Panc1 (cell line): ENCODE data around the gene MIS18A. TPM values are rescaled to one million over a fixed set of nuclear protein-coding genes. Genes with fewer than 3 reads are reported as not detected.

Source experiments
- ATAC-seq: fragments of 200-7000 bp; cut with Tn5 transposase; 2 replicates; pipeline ENCODE4 v1.9.1; 2020; ENCODE audit warnings: mild to moderate bottlenecking, moderate library complexity
- BruUV-seq: library from RNA; stranded (reverse); fragments of 400-500 nt; replicated peaks from 2 replicates; lab custom pipeline; 2021; lab: Mats Ljungman, UMichigan
- CTCF ChIA-PET: fragments of 300-600 bp; sonication (Branson Sonifier 250); formaldehyde crosslinking; loops from one replicate; lab custom pipeline; 2022; ENCODE audit warnings: antibody characterized with exemption; lab: Charles Lee
- POLR2A ChIA-PET: fragments of 300-600 bp; sonication (Branson Sonifier 250); formaldehyde crosslinking; loops from one replicate; lab custom pipeline; 2022; ENCODE audit warnings: antibody characterized with exemption; lab: Charles Lee
- DNase-seq: peaks from one replicate; pipeline ENCODE4 v3.0.0-alpha.2; 2010; ENCODE audit warnings: low read depth, low spot score
- H3K27ac ChIP-seq: 2 replicates; pipeline ENCODE4 v1.5.1; 2011; ENCODE audit warnings: mild to moderate bottlenecking, low read length, inconsistent platforms
- H3K27me3 ChIP-seq: fragments of 200-500 bp; sonication (Bioruptor generic); 2 replicates; pipeline ENCODE4 v1.6.0; 2014; ENCODE audit warnings: low read length, inconsistent platforms; ENCODE audit not compliant: control insufficient read depth, insufficient read depth
- H3K36me3 ChIP-seq: fragments of 200-500 bp; sonication (Bioruptor generic); 2 replicates; pipeline ENCODE4 v1.5.1; 2014; ENCODE audit warnings: inconsistent platforms, mild to moderate bottlenecking, low read length, moderate library complexity; ENCODE audit not compliant: control insufficient read depth, insufficient read depth
- H3K4me1 ChIP-seq: 2 replicates; pipeline ENCODE4 v1.5.1; 2011; ENCODE audit warnings: inconsistent platforms, mild to moderate bottlenecking, low read length, moderate library complexity; ENCODE audit not compliant: control insufficient read depth, insufficient read depth
- H3K4me3 ChIP-seq, 2 experiments: 2 replicates each; pipeline ENCODE4 v1.5.1; 2011 to 2012; ENCODE audit warnings: low read depth in 2 of 2, low read length in 2 of 2, mild to moderate bottlenecking in 2 of 2, inconsistent platforms in 1 of 2, moderate library complexity in 1 of 2
- H3K9me3 ChIP-seq: fragments of 200-500 bp; sonication (Bioruptor generic); 2 replicates; pipeline ENCODE4 v1.5.1; 2014; ENCODE audit warnings: low read depth, mild to moderate bottlenecking, inconsistent platforms, low read length, moderate library complexity; ENCODE audit not compliant: control insufficient read depth, insufficient read depth
- POLR2AphosphoS5 ChIP-seq: IDR thresholded peaks from 2 replicates; pipeline ENCODE4 v1.6.1; 2012; ENCODE audit warnings: mild to moderate bottlenecking, low read depth, low read length, moderate library complexity
- REST ChIP-seq, 2 experiments: IDR thresholded peaks; 2 replicates each; pipeline ENCODE4 v1.6.1; 2011 to 2012; ENCODE audit warnings: low read depth in 2 of 2, control low read depth in 1 of 2, low read length in 1 of 2, mild to moderate bottlenecking in 1 of 2, moderate library complexity in 1 of 2; ENCODE audit not compliant: insufficient read depth in 1 of 2
- SIN3A ChIP-seq: IDR thresholded peaks from 2 replicates; pipeline ENCODE4 v1.6.1; 2012; ENCODE audit warnings: low read depth, mild to moderate bottlenecking, low read length, moderate library complexity, borderline replicate concordance; ENCODE audit not compliant: insufficient read depth
- TCF7L2 ChIP-seq: IDR thresholded peaks from 2 replicates; pipeline ENCODE4 v1.6.1; 2011; ENCODE audit warnings: mild to moderate bottlenecking, low read depth, low read length, inconsistent platforms
- in situ Hi-C: cut with HindIII; loops from 2 replicates; pipeline ENCODE4 v1.10.0; 2016; ENCODE audit warnings: low sequenced_read_pairs, low pct_unique_long_range_greater_than_20kb
- intact Hi-C: fragments of 100-400 bp; cut with micrococcal nuclease; formaldehyde crosslinking; loops from one replicate; pipeline ENCODE4 v1.10.0; 2022; ENCODE audit not compliant: unreplicated experiment
- total RNA-seq: library from RNA; stranded (reverse); gene quantifications from one replicate; pipeline ENCODE4 v1.2.1, GENCODE V29; 2021; ENCODE audit not compliant: unreplicated experiment
- TF ChIP-seq, protein P1 (sequence below): fragments of 450-650 bp; IDR thresholded peaks from 2 replicates; pipeline ENCODE4 v1.5.1; 2017; ENCODE audit warnings: mild to moderate bottlenecking

The MIS18A gene
- total RNA-seq, 1 experiment from 2014 or later, result 16.3 TPM

DNA sequence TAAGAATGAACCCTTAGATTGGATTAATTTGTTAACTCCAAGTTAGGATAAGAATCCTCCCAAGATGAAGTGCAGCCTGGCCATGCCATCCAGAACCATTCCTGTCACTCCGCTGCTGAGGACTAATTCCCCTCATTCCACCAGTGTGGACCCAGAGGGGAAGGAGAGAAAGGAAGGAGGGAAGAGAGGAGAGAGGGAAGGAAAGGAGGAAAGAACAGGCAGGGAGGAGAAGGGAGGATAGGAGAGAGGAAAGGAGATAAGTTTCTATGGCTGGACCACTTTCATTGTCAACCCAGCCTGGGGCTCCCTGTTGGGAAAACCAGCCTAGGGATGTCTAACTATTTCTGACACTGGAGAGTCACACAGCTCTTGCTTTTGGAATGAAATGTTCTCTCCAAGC, 24.5 kb upstream of the MIS18A start:
- in situ Hi-C loops (no loop called here), intact Hi-C loops (no loop called here)
- BruUV-seq, result no TSS peak
- CTCF ChIA-PET, result no interaction called here
- no peaks in the 10 kb centered on the region for H3K4me1 ChIP-seq
- POLR2A ChIA-PET, result interaction anchor here (0.7 kb wide), 1 partner anchor 11 kb away, joined by 10 read pairs; no protein-coding TSS in a partner anchor
- no peak overlapping the region for H3K4me3 ChIP-seq
- H3K36me3 ChIP-seq, result no peaks in the 10 kb centered on the region; the same call in 1 of the 2 replicates
- H3K27me3 ChIP-seq, result no peaks in the 10 kb centered on the region
- no peak for ATAC-seq
- no peaks in the 10 kb centered on the region for H3K9me3 ChIP-seq
- no peak for DNase-seq
- TF ChIP-seq TCF7L2, result no peak
- TF ChIP-seq, protein P1, sequence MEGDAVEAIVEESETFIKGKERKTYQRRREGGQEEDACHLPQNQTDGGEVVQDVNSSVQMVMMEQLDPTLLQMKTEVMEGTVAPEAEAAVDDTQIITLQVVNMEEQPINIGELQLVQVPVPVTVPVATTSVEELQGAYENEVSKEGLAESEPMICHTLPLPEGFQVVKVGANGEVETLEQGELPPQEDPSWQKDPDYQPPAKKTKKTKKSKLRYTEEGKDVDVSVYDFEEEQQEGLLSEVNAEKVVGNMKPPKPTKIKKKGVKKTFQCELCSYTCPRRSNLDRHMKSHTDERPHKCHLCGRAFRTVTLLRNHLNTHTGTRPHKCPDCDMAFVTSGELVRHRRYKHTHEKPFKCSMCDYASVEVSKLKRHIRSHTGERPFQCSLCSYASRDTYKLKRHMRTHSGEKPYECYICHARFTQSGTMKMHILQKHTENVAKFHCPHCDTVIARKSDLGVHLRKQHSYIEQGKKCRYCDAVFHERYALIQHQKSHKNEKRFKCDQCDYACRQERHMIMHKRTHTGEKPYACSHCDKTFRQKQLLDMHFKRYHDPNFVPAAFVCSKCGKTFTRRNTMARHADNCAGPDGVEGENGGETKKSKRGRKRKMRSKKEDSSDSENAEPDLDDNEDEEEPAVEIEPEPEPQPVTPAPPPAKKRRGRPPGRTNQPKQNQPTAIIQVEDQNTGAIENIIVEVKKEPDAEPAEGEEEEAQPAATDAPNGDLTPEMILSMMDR, result no peak
- TF ChIP-seq REST (IDR thresholded peaks at IDR 0.05; ENCODE audit: insufficient read depth in 1 of 2, low read depth in 2 of 2, low read length in 1 of 2), result no peak
- no peak for TF ChIP-seq POLR2AphosphoS5
- TF ChIP-seq SIN3A, result no peak
- no peak overlapping the region for H3K27ac ChIP-seq

- intact Hi-C loops, result no loop called here
- Histone ChIP-seq H3K27ac (no peak overlapping the region), H3K27me3 (no peaks in the 10 kb centered on the region), H3K9me3 (no peaks in the 10 kb centered on the region), H3K4me3 (no peak overlapping the region), H3K36me3 (no peaks in the 10 kb centered on the region; the same call in 1 of the 2 replicates), H3K4me1 (no peaks in the 10 kb centered on the region)
- BruUV-seq, result no TSS peak
- CTCF ChIA-PET, result no interaction called here
- in situ Hi-C loops, result no loop called here
- ATAC-seq, result no peak
- TF ChIP-seq, protein P1, result no peak
- TF ChIP-seq SIN3A, result no peak
- TF ChIP-seq POLR2AphosphoS5, result no peak
- TF ChIP-seq TCF7L2, result no peak
- TF ChIP-seq REST (IDR thresholded peaks at IDR 0.05; ENCODE audit: insufficient read depth in 1 of 2, low read depth in 2 of 2, low read length in 1 of 2), result no peak
- POLR2A ChIA-PET, result interaction anchor here (0.7 kb wide), 1 partner anchor 10 kb away, joined by 10 read pairs; no protein-coding TSS in a partner anchor
- DNase-seq, result no peak
Observed at GRCh38 chr21:32302560-32302959, 23.7 kb upstream of the MIS18A start.
